B cell (primary cell): ENCODE data around the gene CYTL1. TPM values are rescaled to one million over a fixed set of nuclear protein-coding genes. Genes with fewer than 3 reads are reported as not detected.

Source experiments
- ATAC-seq: fragments of 200-7000 bp; cut with Tn5 transposase; one replicate; pipeline ENCODE4 v1.10.0; 2021; ENCODE audit warnings: low read depth, mild to moderate bottlenecking, moderate number of reproducible peaks, moderate library complexity
- CTCF ChIA-PET: fragments of 350-600 bp; sonication (Branson Sonifier 250); formaldehyde crosslinking; loops from one replicate; lab custom pipeline; 2021; ENCODE audit warnings: antibody characterized with exemption, inconsistent platforms; lab: Charles Lee
- POLR2A ChIA-PET: fragments of 350-600 bp; sonication (Branson Sonifier 250); formaldehyde crosslinking; loops from one replicate; lab custom pipeline; 2021; ENCODE audit warnings: antibody characterized with exemption; lab: Charles Lee
- DNase-seq: peaks from one replicate; pipeline ENCODE4 v3.0.0; 2013
- H2AFZ ChIP-seq: 2 replicates; pipeline ENCODE4 v1.6.1; 2012; ENCODE audit warnings: mild to moderate bottlenecking, low read depth, low read length; ENCODE audit not compliant: insufficient read depth, poor library complexity, severe bottlenecking
- H3K27ac ChIP-seq, 2 donors: 1 replicate in 1 of 2; 2 replicates in 1 of 2; pipeline ENCODE4 v1.5.1; 2012 to 2013; ENCODE audit warnings: low read length in 2 of 2, mild to moderate bottlenecking in 2 of 2, moderate library complexity in 1 of 2
- H3K27me3 ChIP-seq, 4 experiments: fragments of 200-600 bp in 1 of 4; sonication (generic) in 1 of 4; replicated peaks in 1 of 4; 1 replicate in 2 of 4; 2 replicates in 2 of 4; pipeline versions ENCODE4 v1.6.1 to v1.7.0; 2013 to 2016; ENCODE audit warnings: low read length in 3 of 4, mild to moderate bottlenecking in 2 of 4, mixed read lengths in 1 of 4, moderate library complexity in 1 of 4; ENCODE audit not compliant: insufficient read depth in 4 of 4, control insufficient read depth in 3 of 4; ENCODE audit errors: control extremely low read depth in 1 of 4
- H3K36me3 ChIP-seq, 2 experiments: replicated peaks in 1 of 2; 1 replicate in 1 of 2; 2 replicates in 1 of 2; pipeline versions ENCODE4 v1.6.1 to v1.7.1; 2013; ENCODE audit warnings: low read length in 1 of 2; ENCODE audit not compliant: insufficient read depth in 2 of 2, control insufficient read depth in 1 of 2; ENCODE audit errors: control extremely low read depth in 1 of 2, extremely low read depth in 1 of 2
- H3K4me1 ChIP-seq, 2 donors: fragments of 200-600 bp in 1 of 2; sonication (generic) in 1 of 2; 1 replicate in 1 of 2; 2 replicates in 1 of 2; pipeline versions ENCODE4 v1.5.1 to v1.6.1; 2013 to 2017; ENCODE audit warnings: low read length in 2 of 2; ENCODE audit not compliant: control insufficient read depth in 2 of 2, insufficient read depth in 2 of 2
- H3K4me2 ChIP-seq: replicated peaks from 2 replicates; pipeline ENCODE3; 2012; ENCODE audit warnings: mild to moderate bottlenecking, low read depth, low read length; ENCODE audit not compliant: poor library complexity, severe bottlenecking
- H3K4me3 ChIP-seq, 5 experiments: fragments of 200-600 bp in 1 of 5; sonication (generic) in 1 of 5; 1 replicate in 3 of 5; 2 replicates in 2 of 5; pipeline versions ENCODE4 v1.5.1 to v1.7.0; 2011 to 2016; ENCODE audit warnings: low read length in 4 of 5, mild to moderate bottlenecking in 4 of 5, low read depth in 2 of 5, control low read depth in 1 of 5, moderate library complexity in 1 of 5; ENCODE audit not compliant: insufficient read depth in 1 of 5; ENCODE audit errors: control extremely low read depth in 1 of 5, extremely low read depth in 1 of 5
- H3K79me2 ChIP-seq: fragments of 200-600 bp; sonication (generic); one replicate; pipeline ENCODE4 v1.6.0; 2016; ENCODE audit warnings: low read length; ENCODE audit not compliant: control insufficient read depth, insufficient read depth
- H3K9ac ChIP-seq: fragments of 200-600 bp; sonication (generic); 2 replicates; pipeline ENCODE4 v1.6.1; 2017; ENCODE audit warnings: mild to moderate bottlenecking, low read length, moderate library complexity
- H3K9me3 ChIP-seq, 3 donors: one replicate each; pipeline versions ENCODE4 v1.6.1 to v1.7.1; 2013; ENCODE audit warnings: low read length in 2 of 3; ENCODE audit not compliant: control insufficient read depth in 2 of 3, insufficient read depth in 1 of 3; ENCODE audit errors: control extremely low read depth in 1 of 3
- H4K20me1 ChIP-seq: 2 replicates; pipeline ENCODE4 v1.6.0; 2012; ENCODE audit warnings: mild to moderate bottlenecking, low read length; ENCODE audit not compliant: insufficient read depth, control insufficient read depth, poor library complexity, severe bottlenecking
- H3K27ac Mint-ChIP-seq: one replicate; pipeline ENCODE4 v1.8.0; 2021; ENCODE audit warnings: mixed read lengths
- H3K27me3 Mint-ChIP-seq: one replicate; pipeline ENCODE4 v1.8.0; 2021; ENCODE audit warnings: mixed read lengths
- H3K4me1 Mint-ChIP-seq: one replicate; pipeline ENCODE4 v1.8.0; 2021; ENCODE audit warnings: mixed read lengths
- H3K4me3 Mint-ChIP-seq: one replicate; pipeline ENCODE4 v1.8.0; 2021; ENCODE audit warnings: mixed read lengths
- H3K9me3 Mint-ChIP-seq: one replicate; pipeline ENCODE4 v1.8.0; 2022; ENCODE audit warnings: mixed read lengths; ENCODE audit not compliant: insufficient read depth
- CTCF ChIP-seq: fragments of 200-600 bp; IDR thresholded peaks from one replicate; pipeline ENCODE4 v1.8.0; 2022; ENCODE audit warnings: antibody characterized with exemption, mild to moderate bottlenecking
- EZH2 ChIP-seq: IDR thresholded peaks from 2 replicates; pipeline ENCODE4 v1.6.1; 2012; ENCODE audit warnings: borderline replicate concordance, low read depth, mild to moderate bottlenecking, moderate library complexity, low read length; ENCODE audit not compliant: insufficient read depth, poor library complexity, severe bottlenecking
- WGBS: methylation state at CpG from one replicate; pipeline ENCODE4 v1.1.5; 2013; ENCODE audit warnings: missing lambda C conversion rate; ENCODE audit not compliant: insufficient coverage; 5-methylcytosine and 5-hydroxymethylcytosine counted together
- intact Hi-C: fragments of 100-400 bp; cut with micrococcal nuclease; formaldehyde crosslinking; loops from one replicate; pipeline ENCODE4 v1.10.0; 2022
- polyA plus RNA-seq: library from polyadenylated mRNA; depleted of rRNA; stranded (reverse); fragments of >200 nt; gene quantifications from 2 replicates; pipeline ENCODE4 v1.2.3, GENCODE V29; 2012
- total RNA-seq, 2 donors: library from RNA; stranded (reverse); fragments of 120-200 nt in 1 of 2; gene quantifications; 1 replicate in 1 of 2; 2 replicates in 1 of 2; pipeline versions ENCODE4 v1.2.3 to v1.2.4, GENCODE V29; 2013 to 2022

CYTL1 gene
- total and polyA plus RNA-seq, 2 donors (not counting 1 experiment from before 2014, with no cell fraction given) = not detected

DNA sequence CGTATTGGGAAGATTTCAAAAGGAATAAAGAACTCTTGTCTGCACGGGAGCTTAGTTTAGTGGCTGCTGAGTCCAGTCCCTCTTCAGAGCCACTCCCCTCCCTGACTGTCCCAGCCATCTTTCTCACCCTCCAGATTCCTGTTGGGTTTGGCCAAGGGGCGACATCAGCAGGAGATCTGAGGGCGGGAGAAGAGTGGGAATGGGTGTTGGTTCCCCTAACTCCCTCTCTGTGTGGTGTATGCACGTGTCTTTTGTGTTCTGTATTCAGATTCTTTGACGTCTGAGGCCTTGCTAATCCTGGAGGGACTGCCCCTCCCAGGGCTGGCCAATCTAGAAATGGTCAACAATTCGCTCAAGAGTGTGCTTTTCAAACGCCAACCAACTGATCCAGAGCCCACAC, 37.4 kb downstream of the CYTL1 start:
- intact Hi-C loops = no loop called here
- CTCF ChIA-PET = no interaction called here
- ATAC-seq (no peak), DNase-seq (no peak)
- Mint-ChIP-seq H3K4me3 (no peak overlapping the region), H3K27me3 (peaks cover 5% of the 10 kb centered on the region), H3K4me1 (no peaks in the 10 kb centered on the region), H3K27ac (no peak overlapping the region), H3K9me3 (no peaks in the 10 kb centered on the region)
- Histone ChIP-seq H3K4me3 (no peak overlapping the region), H3K4me2 (no peak overlapping the region), H3K9me3 (peaks cover 0 to 3% (median 1%) of the 10 kb centered on the region in 3 donors), H4K20me1 (no peaks in the 10 kb centered on the region), H3K27ac (no peak overlapping the region), H3K9ac (no peak overlapping the region), H3K27me3 (no peaks in the 10 kb centered on the region), H3K79me2 (no peaks in the 10 kb centered on the region), H2AFZ (no peak overlapping the region), H3K36me3 (no peaks in the 10 kb centered on the region), H3K4me1 (no peaks in the 10 kb centered on the region)
- 87% methylated on average over 6 of the region's 8 CpGs for WGBS
- TF ChIP-seq EZH2 (no peak), CTCF (no peak)
- POLR2A ChIA-PET = no interaction called here

DNA sequence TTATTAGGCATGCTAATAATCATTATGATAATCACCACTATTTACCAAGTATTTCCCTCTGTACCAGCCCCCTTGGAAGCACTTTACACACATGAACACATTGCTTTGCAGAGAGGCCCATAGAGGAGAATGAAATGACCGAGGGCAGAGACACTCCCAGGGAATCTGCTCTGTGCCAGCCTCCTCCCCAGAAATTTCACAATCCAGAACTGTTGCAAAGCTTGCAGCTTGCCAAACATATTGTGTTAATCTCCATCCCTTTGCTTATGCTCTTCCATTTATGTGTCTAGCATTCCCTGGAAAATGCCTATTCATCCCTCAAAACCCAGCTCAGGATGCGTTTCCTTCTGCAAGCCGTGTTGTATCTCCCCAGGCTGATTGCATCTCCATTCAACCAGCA, 37.8 kb downstream of the CYTL1 start:
- peaks cover 5% of the 10 kb centered on the region for H3K27me3 Mint-ChIP-seq
- no peak overlapping the region for H3K27ac Mint-ChIP-seq
- no peaks in the 10 kb centered on the region for H3K79me2 ChIP-seq
- 96% methylated on average over 3 of the region's 3 CpGs for WGBS
- DNase-seq (no peak), ATAC-seq (no peak)
- H3K27ac ChIP-seq = no peak overlapping the region
- no peak overlapping the region for H2AFZ ChIP-seq
- ChIA-PET CTCF (no interaction called here), POLR2A (no interaction called here)
- H3K4me2 ChIP-seq = no peak overlapping the region
- H3K27me3 ChIP-seq = no peaks in the 10 kb centered on the region
- intact Hi-C loops = no loop called here
- no peaks in the 10 kb centered on the region for H3K36me3 ChIP-seq
- H3K4me1 Mint-ChIP-seq = no peaks in the 10 kb centered on the region
- no peaks in the 10 kb centered on the region for H3K9me3 Mint-ChIP-seq
- H3K4me3 ChIP-seq = no peak overlapping the region
- TF ChIP-seq CTCF (no peak), EZH2 (no peak)
- H3K4me1 ChIP-seq = no peaks in the 10 kb centered on the region
- no peak overlapping the region for H3K9ac ChIP-seq
- H4K20me1 ChIP-seq = no peaks in the 10 kb centered on the region
- H3K4me3 Mint-ChIP-seq = no peak overlapping the region
- peaks cover 0 to 3% (median 2%) of the 10 kb centered on the region in 3 donors for H3K9me3 ChIP-seq
